ENCODE measurements around the gene SF3A1.
A peak's percentile ranks its signal among the peaks of the same experiment; 100 is the strongest.

SF3A1 gene

GRCh38 chr22:30321461-30321860, 35.2 kb downstream of the SF3A1 start:
- no peak for DNase-seq

DNA sequence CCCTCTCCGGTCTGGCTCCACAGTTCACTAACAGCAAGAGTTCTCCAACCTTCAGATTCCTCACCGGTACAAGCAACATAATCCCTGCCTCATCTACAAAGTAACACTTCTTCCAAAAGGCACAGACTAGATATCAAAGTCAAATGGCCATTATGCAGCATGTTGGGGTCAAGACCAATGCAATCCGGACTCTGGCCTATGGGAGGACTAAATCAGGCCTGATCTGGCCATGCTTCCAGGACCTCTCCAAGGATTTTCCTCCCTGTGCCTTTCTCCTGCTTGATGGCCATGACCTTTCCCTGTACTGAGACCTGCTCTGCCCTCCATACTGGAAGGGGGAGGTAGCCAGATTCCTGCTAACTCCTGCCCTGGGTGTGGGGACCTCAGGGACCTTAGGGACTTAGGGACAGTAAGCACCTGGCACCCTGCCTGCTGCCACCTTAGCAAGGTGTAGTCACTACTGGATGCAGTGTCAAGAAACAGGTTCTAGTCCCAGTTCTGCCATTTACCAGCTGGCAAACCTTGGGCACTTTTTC, 36.6 kb downstream of the SF3A1 start:
- no peak for DNase-seq

- no peak for DNase-seq
Observed at GRCh38 chr22:30318799-30319419, 37.8 kb downstream of the SF3A1 start.

DNA sequence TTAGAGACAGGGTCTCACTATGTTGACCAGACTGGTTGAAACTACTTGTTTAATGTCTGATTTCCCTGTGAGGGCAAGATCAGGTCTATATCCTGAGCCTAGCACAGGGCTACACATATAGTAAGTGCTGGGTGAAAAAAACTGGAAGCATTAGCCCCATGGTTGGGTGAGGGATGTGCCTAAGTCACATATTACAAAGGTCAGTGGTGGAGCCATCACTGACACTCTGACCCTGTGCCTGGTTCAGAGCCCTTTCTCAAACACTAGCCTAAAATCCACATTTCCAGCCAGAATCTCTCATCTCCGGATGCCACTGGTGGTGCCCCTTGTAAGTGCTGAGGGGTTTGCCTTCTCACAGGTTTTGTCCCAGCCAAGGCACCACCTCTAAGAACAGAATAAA, 38.9 kb downstream of the SF3A1 start:
- DNase-seq = no peak

DNA sequence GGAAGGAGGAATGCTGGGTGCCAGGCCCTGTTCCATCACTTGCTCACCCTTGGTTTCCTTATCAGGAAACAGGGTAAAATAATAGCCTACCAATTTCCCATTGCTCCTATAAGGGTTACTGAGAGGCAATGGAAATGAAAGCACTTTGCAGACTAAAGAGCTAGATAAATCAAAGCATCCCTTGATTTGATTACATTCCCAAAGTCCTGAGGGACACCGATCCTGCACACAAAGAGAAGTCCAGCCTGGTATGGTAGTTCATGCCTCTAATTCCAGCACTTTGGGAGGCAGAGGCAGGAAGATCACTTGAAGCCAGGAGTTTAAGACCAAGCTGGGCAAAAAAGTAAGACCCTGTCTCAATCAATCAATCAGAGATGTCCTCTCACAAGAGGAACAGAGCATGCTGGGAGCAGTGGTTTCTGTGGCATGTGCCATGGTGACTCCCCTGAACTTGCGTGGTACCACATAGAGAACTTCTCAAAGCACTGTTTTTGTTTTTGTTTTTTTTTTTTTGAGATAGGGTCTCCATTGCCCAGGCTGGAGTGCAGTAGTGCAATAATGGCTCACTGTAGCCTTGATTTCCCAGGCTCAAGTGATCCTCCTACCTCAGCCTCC, 40.6 kb downstream of the SF3A1 start:
- DNase-seq = no peak

- DNase-seq = no peak
Observed at GRCh38 chr22:30314915-30315314, 41.8 kb downstream of the SF3A1 start.

GRCh38 chr22:30313527-30314363, 42.9 kb downstream of the SF3A1 start:
- DNase-seq = no peak

DNA sequence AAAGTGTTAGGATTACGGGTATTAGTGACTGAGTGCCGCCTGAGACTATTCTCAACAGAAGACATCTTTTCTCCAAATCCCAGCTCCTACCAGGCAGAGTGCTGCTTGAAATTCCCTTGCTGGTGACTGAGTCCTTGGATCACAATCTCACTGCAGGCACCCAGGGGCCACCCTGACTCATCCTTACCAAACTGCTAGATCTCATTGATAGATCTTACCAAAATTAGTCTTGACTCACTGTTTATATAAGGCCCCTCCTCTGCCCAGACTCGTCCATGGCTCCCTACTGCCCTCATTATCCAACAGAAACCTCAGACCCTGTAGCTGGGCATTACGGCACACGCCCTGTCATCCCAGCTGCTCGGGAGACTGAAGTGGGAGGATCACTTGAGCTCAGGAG, 44.6 kb downstream of the SF3A1 start:
- no peak for DNase-seq

DNA sequence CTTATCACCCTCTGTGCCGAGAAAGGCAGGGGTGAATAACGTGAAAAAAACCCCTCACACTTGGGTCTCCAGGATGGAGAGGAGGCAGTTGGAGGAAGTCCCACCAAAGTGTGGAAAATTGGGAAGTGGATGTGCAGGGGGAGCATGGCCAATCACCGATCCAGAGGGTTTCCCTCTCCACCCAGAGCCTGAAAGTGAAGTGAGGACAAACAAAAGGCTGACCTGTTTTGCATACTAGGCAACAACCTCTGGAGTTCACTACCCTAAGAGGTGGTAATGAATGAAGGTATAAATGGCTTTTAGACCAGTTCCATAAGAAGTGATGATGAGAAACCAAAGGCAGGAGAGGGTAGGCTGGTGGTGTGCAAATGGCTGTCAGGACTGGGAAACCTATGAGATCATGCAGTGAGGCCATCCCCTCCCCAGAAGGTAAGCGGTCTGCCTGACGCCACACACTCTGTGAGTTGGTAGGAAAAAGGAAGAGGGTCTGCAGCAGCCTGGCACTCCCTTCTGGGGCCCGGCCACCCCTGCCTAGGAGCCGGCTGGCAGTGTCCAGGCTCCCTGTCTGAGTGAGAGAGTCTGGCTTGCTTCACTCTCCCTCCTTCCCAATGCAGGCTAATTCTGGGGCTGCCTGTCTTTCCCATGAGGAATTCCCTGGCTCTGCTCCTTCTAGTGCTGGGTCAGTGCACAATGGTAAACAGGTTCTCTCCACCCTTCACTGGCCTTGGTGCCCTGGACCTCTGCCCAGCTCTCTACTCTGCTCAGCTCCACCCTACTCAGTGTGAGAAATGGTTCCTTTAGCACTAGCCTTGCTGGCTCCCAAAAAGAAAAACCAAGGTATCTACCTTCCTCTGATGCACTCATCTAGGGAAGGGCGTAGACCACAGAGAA, 45.6 kb downstream of the SF3A1 start:
- no peak for DNase-seq

DNA sequence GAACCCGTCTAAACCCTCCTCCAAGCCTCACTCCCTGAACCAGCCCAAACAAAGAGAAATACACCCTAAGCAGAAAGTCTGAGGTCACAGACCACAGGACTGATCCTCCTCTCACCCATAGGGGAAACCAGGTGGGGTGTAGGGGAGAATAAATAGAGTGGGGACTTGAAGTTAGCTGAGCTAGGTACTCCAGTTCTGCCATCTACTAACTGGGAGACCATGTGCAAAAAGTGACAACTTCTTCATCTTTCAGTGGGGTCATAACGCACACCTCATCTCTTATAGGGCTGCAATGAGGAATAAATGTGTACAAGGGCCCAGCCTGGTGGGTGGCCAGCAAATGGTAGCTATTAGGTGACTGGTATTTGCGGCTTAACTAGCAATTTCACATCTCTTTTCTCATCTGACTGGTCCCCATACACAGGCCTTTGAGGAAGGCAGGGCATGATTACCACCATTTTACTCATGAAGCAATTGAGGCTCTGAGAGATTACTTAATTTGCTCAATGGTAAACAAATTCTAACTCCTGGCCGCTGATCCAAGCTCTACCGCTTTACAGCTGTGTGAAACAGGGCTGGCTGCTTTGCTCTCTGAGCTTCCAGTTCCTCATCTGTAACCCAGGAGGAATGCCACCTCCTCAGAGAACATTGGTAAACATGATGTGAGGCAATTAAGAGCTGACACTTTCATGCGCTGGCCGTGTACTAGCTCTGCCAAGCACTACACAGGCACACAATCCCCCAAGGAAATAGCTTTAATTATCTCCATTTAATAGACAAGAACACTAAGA, 46.5 kb downstream of the SF3A1 start:
- peak; percentile 44 for DNase-seq

- no peak for DNase-seq
Observed at GRCh38 chr22:30308518-30309230, 48.0 kb downstream of the SF3A1 start.

GRCh38 chr22:30308093-30308492, 48.6 kb downstream of the SF3A1 start:
- DNase-seq = no peak

DNA sequence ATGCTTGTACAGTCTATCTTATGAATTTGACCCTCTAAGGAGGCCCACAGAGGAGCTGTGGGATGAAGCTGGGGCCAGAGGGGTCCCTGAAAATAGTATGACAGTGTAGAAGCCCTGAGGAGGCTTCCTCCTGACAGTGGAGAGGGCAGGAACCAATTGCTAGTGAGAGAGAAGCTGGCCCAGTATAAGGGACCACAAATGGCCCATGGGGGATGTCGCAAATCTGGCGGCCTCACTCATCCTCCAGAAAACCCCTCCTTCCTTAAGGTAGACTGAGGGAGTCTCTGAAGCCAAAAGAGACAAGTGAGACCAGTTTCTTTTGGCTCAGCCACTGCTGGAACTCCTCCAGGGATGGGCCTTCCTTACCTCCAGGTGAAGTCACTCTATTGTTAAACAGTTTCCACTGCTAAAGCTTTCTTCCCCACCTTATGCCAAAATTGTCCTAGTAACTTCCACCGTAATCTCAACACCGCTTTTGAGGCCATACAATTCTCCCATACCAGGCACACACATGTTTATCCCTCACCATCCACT, 49.6 kb downstream of the SF3A1 start:
- no peak for DNase-seq

DNA sequence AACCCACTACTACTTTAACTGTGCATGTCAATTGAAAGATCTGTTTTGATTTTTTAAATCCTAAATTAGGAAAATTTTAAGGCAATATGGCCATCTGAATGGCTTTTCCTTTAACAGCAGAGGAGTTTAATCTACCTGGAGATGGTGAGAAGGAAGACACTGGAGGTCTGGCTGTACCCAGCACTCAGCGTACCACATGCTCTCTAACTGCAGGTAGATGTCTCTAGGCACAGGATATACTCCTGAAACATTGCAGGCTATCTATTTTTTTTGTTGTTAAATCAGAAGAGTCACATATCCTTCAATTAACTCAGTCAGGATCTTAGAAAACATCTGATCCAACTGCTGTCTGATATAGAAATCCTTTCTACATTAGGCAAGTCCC, 50.1 kb downstream of the SF3A1 start:
- DNase-seq = no peak

GRCh38 chr22:30305906-30306626, 50.6 kb downstream of the SF3A1 start:
- DNase-seq = no peak

DNA sequence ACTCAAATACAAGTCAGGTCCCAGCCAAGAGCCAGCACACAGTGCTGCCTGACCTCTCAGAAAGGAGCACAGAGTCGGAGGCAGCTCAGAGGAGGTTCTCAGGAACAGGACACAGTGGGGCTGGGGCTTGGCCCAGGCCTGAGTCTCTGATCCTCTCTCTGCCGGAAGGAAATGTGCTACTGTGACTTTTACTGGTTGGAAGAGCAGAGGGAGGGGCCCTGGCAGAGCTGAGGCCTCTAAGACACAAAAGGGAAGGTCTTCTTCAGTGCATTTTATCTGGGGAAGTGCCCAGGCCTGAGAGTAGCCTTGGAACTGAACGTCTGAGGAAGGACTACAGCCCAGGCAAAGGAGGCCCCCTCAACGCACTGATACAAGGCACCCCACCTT, 51.2 kb downstream of the SF3A1 start:
- DNase-seq = no peak

GRCh38 chr22:30304495-30305244, 52.0 kb downstream of the SF3A1 start:
- no peak for DNase-seq

GRCh38 chr22:30302810-30303138, 53.9 kb downstream of the SF3A1 start:
- DNase-seq = no peak

DNA sequence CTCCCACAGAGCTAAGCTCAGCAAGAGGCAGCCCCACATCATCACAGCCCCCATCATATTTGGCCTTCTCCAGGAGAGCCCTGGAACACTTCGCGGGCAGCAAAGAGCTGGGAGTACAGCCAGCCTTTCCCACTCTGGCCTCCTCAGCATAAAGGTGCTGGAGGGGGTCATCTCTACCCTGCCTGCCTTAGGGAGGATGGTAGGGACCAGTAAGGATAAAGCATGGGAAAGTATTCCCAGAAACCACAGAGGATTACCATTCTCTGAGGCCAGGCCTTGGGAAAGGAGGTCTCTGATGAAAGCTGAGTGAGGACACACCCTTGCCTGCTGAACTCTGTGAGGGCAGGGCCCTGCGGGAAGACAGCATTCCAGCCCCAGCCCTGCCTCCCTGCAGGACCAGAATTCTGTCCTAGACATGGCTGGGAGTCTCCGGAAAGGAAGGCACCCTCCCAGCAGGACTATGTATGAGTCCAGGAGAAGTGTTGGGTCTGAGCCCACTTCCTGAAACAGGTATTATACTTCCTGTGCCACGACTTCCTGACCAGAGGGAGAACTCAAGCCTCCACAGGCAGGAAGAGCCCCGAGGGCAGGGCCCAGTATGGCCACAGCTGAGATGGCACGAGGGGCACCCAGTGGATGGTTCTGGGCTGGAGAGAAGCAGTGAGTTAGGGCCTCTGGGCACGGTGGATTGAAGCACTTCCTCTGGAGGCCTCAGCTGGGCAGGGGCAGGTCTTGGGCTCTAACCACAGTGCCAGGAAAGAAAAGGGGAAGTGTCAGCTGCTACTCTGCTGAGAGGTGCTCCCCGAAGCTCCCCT, 54.5 kb downstream of the SF3A1 start:
- DNase-seq = no peak

All from SIG-M5 (cell line).